NCI-H748 (cell line): ENCODE data around the gene NXPH2.
A peak's percentile ranks its signal among the peaks of the same experiment; 100 is the strongest.
"Not testable (repeated sequence)": the region's sequence is repeated elsewhere in the genome, so short reads cannot be mapped to it uniquely, and the experiment has no call there.

Experiments used
- DNase-seq: peaks from one replicate; lab custom pipeline; 2025; ENCODE audit not compliant: unreplicated experiment; lab: John Stamatoyannopoulos, UW

The NXPH2 gene

DNA sequence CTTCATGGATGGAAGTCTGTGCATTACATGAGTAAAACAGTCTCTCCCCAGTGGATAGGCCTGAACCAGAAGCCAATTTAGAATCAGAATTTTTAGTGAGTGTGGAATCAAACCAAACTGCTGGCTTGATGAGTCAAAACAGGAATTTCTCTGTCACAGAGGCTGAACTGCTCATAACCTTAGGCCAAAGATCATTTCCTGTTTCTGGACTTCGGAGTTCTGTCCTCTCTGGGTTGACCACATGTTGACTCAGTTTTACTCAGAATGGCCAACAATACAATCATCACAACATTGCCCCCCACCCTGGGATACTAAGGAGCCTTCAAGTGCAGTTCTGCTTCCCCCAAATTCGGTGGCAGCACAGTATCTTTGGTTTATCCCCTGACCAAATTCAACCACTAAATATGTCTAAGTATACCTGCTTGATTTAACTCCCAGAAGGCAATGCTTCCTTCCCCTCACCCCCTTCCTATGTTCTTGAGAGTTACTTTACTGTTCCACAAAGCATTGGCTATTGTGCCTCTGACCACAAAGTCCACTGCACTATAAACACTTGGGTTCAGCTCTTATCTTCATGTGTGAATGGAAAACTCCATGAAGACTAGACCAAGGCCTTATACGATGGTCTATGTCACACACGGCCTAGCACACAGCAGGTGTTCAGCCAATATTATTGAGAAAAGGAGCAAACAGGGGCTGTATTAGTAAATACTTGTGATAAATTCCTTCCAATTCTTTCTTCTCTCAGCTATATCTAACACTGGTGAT is 67.8 kb downstream of the NXPH2 start:
- no peak for DNase-seq

DNA sequence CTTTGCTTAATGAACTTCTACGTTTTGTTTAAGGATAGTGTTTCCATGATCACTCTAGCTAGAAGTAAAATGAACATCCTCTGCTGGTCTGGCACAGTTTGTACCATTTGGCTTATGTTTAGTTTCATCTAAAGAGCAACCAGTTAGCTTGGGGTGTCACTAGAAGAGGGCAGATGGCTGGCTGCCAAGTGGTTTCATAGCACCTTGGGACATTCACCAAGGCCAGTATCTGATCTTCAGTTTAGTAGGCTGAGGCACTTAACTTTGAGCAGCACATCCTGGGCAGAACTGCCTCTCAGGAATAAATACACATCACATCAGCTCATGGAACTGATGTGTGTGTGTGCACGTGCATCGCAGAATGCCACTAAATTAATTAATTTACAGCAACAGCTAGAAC is 68.4 kb downstream of the NXPH2 start:
- no peak for DNase-seq

DNA sequence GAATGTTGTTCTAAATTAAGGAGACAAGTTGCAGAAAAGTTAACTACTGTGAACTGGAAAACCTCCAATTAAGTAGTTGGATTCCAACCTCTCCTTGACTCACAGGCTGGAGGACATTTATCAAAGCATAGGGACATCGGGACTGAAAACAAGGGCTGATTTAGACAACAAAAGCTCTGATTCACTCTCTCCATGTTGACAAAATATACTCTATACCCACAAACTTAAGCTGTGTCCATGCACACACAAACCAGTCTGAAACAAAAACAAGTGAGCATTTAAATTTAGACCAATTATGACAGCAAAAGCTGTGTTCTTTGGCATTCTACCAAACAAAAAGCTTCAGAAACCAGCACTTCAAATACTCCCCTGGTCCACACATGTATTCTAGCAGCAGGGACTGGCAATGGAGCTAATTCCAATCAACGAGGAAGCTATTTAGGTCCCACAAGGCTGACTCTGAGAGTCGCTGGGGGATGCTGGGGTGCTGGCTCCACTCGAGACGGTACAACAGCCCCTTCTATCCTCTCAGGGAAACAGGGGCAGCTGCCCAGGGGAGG is 71.4 kb downstream of the NXPH2 start:
- peak; percentile 57 for DNase-seq

DNA sequence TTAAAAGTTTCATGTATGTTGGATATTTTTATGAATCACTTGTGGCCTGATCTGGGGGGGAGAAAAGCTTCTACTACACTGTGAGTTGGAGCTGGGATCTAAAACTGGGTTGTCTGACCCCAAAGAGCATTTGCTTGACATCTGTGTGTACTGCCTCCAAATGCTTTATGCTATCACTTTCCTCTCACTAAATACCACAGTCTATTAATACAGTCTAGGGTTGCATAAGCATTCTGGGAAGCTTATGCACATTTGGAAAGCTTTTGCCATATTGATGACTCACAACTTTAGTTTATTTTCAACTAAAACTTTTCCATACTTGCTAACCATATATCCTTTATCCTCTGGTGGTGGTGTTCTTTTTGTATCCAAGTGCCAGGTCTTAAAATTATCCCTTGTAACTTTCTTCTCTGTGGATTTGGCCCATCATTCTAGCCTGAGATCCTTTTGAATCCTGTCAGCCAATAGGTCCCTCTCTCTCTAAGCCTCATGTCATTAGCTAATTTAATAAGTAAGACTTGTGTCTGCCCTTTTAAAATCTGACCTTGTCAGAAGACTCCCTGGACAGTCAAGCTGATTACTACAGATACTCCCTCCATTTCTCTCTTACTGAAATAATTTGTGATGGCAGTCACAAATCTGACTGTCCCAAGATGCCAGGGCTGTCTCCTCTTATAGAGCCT is 72.7 kb downstream of the NXPH2 start:
- no peak for DNase-seq

DNA sequence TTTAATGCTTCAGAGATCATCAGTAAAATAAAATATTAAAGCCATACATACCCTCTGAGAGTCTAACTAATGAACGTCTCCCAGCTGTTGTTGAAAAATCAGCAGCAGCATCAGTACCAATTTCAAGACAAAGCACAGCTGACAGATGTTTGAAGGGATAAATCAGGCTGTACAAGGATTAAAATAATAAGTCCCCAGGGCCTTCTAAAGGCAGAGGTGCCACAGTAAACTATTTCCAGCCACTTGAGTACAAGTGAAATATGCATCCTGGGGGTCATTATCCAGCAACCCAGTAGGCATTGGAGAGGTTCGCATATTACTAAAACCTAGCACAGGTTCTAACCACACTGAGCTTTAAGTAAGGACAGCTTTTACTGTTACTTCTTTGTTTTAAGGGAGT is 76.9 kb downstream of the NXPH2 start:
- no peak for DNase-seq

DNA sequence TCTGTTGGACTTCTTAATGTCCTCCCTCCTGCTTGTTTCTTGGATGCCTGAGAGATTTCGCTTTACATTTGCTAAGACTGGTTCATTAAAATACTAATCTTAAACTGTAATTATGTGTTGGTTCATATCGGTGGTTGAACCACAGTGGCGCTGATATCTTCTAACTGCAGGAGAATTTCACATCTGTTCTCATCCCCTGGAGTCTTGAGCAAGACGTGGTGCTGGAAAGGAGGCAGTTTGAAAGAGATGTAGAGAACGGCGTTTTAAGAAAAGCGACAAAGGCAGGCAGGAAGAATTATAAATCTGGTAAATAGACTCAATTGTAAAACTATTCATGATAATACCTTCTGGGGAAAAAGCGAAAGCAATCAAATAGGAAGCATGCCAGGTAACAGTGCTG is 79.5 kb downstream of the NXPH2 start:
- DNase-seq, result no peak

DNA sequence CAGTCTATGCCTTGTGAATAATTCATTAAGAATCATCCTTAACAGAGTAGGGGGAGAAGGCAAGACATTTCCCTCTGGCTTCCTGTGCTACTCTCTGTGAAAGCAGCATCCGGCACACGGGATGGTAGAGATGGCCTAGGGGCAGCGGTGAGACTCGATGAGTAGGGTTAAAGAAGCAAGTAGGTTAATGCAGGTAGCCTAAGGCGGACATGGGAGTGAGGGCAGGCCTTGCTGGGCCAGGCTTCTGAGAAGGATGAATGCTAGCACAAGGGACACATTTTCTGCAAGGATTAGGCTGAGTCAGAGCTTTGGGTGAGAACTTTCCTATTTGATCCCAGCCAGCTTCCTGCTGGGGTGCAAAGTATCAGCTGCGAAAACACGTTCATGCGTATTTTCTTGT is 80.8 kb downstream of the NXPH2 start:
- no peak for DNase-seq

DNA sequence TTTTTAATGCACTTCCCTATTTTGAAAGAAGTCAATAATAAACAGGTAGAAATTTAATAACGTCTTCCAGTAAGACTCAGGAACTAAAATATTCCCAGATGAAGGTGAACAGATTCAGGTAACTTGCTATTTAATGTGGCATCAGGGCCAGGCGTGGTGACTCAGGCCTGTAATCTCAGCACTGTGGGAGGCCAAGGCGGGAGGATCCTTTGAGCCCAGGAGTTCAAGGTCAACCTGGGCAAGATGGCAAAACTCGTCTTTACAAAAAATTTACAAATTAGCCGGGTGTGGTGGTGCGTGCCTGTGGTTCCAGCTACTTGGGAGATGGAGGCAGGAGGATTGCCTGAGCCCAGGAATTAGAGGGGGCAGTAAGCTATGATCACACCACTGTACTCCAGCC is 81.8 kb downstream of the NXPH2 start:
- no peak for DNase-seq

DNA sequence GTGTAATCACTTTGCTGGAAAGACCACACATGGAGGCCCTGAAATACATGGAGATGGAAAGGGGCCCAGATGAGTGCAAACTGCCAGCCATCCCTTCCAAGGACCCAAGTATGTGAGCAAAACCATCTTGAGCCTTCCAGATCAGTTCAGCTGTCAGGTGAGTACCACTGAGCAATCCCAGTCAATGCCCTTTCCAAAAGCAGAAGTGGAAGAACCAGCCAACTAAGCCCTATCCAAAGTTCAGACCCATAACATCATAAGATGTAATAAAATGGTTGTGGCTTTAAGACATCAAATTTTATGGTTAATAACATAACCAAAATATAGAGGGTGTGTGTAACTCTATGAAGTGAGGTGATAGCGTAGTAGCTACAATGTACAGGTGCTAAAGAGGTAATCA is 88.5 kb downstream of the NXPH2 start:
- no peak for DNase-seq

DNA sequence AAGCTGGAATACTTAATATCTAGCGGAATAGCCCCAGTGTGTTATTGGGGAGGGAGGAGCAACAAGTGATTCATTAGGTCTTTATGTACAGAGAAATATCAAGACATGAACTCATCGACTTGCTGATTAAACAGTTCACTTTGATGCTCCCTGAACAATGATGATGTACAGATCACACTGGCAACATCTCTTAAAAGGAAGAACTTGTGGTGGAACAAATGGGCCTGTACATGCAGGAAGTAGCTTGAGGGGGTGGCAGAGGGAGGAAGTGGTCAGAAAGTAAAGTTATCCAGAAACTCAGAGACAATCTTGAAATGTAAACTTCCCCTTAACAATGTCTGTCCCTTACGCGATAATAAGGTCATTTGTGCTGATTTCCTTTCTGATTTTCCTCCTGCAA is 90.5 kb downstream of the NXPH2 start:
- no peak for DNase-seq

DNA sequence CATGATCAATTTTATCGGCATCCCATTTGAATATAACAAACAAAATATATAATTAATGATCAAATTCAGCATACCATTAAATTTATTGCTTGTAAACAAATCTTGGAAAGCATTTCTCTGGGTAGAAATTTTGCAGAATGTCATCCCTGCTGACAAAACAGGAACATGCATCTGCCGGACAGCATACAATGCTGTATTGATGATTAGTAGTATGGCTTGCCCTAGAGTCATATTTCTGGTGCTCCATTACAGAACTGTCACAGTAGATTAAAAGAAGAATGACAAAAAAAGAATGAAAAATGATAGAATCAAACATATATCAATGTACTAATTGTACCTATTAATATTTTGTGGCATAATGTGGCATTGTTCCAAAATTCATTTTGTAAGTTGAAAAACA is 98.0 kb downstream of the NXPH2 start:
- no peak for DNase-seq

DNA sequence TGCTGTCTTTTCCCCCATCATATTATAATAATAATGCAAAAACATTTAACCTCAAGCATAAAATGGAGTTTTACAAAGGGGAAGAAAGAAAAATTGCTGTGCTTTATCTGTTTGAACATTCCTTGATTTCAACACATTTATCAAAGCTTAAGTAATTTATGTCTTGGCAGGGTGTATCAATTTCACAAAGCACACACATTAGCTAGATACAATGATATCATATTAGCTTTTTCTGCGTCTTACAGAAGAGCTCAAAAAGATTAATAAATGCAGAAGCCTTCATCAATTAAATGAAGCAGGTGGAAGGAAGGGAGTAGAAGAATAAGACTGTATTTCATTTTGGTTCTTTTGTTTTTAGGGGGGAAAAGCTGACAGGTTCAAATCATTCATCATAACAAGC is 103.0 kb downstream of the NXPH2 start:
- no peak for DNase-seq

DNA sequence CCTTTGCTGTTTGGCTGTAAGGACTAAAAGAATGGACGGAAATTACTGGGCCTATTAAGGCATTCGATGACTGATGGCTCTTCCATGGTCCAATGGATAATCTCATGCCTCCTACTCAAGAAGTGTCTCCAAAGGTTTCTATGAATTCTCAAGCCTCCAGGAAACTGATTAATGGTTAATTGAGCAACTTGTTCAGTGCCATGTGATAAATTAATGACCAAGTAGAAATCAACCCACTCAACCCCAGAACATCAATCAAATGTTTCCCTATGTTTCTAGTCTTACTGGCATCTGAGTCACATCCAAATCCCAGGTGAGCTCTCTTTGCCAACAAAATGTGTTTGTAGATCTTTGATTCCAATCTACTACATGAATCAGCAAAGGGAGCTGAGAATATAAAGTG is 103.6 kb downstream of the NXPH2 start:
- DNase-seq, result no peak

DNA sequence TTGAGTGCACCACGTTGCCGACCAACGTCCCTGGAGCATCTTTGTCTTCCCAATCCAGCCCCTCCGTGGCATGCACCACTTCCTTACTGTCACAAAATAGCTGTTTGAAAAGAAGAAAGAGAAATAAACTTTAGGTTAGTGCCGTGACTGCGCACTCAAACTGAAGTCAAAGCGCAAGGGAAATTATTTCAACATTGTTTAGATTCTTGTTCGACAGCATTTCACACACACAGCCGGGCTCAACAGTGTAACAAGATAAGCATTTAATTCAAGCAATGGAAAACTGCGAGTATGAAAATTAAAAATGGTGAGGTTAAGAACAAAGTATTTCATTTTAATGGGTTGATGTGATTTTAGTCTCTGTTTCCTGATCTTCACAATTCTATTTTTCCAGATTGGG is 108.6 kb downstream of the NXPH2 start:
- DNase-seq, result no peak

DNA sequence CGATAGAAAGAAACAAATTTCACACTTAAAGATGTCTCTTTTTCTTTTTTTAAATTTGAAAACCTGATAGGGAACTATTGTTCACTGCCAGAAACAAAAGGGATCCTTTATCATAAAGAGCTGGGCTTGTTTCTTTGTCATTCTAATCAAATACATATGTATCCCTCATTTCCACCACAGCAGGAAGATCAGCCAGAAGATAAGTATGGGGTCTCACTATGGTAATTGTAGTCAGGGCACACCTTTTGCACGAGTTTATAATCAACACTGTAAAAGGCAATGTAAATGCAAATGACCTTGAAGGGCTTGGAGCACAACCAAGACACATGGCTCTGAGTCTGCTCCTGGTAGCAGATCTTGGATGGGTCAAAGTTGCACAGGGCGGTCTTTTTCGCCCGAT is 109.5 kb downstream of the NXPH2 start:
- DNase-seq, result no peak

DNA sequence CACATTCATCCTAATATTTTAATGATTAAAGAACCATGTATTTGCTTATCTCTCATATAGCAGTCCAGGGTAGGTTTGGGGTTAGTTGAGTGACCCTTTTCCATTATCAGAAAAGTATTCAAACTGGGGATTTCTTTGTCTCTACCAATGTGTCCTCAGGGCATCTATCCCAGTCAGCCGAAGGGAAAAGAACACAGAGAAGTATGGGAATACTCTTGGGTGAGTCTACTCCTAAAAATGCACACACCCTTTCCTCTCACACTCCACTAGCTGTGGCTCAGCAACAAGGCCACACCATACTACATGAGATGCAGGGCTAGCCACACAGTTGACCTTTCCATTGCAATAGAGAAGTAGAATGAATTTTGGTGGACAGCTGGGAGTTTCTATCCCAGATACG is 114.3 kb downstream of the NXPH2 start:
- no peak for DNase-seq

DNA sequence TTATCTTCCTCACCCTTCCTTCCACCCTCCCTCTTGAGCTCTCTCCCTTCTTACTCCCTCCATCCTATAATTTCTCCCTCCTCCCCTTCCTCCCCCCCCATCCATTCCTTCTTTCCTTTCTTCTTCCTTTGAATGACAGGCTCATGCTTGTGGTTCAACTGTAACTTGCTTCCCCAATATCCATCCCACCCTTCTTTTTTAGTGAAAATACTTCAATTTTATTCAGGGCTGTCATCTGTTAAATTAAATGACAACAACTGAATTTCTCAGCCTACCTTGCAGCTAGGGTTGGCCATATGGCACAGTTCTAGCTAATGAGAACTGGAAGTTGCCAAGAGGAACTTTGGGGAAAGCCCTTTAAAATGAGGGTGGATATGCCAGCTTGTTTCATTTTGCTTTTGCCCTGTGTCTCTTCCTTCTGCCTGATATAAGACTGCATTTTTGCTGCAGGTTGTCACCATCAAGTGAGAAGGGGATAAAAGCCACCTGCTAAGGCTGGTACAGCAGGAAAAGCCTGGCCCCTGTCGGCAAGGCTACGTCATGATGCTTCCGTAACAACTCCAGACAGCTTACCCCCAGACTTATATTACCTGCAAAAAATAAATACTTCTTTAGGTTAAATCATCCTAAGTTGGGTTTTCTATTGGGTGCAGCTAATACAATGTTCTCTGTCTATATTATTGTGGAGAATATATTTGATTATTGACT is 121.8 kb downstream of the NXPH2 start:
- peak; percentile 32 for DNase-seq

DNA sequence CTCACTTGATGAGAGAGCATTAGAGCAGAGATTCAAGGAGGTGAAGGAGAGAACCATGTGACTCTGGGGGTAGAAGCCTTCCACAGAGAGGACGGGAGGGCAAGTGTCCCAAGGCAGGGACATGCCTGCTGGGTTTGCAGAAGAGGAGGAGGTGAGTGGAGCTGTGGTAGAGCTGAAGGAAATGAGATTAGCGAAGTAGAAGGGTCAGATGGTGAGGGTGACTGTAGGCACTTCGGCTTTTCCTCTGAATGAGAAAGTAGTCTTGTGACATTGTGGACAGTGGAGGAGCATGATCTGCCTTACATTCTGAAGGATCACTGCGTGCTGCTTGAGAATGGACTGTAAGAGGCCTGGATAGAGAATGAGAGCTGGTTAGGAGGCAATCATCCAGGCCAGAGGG is 126.0 kb downstream of the NXPH2 start:
- DNase-seq, result no peak

DNA sequence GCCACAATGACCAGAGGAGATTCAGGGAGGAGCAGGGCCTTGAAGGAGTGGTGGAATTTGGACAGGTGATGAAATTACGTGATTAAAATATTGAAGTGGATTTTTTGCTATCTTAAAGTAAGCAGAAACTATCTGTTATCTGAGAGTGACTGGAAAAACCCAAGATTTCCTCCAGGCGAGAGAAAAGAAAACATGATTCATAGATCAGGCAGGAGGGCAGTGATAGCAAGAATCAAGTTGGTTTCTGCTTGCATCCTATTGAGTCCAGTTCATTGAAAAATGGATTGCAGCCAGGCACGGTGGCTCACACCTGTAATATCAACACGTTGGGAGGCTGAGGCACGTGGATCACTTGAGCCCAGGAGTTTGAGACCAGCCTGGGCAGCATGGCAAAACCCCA is 127.8 kb downstream of the NXPH2 start:
- DNase-seq, result no peak

DNA sequence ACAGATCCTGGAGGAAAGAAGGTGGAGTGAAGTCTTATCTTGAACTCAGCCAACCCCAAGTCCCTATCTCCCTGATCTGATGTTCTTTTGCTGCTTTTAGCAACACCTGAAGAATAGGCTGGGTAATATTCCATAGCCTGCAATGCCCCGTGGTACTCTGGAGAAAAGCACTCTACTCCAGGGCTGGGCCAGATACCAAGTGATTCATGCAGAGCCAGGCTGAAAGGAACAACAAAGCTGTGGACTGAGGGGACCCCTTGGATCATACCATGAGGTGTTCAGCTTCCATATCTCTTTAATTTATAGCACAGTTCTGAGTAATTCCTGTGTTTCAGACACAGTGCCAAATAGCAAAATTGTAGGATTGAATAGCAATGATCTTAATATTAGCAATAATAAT is 130.6 kb downstream of the NXPH2 start:
- DNase-seq, result no peak

DNA sequence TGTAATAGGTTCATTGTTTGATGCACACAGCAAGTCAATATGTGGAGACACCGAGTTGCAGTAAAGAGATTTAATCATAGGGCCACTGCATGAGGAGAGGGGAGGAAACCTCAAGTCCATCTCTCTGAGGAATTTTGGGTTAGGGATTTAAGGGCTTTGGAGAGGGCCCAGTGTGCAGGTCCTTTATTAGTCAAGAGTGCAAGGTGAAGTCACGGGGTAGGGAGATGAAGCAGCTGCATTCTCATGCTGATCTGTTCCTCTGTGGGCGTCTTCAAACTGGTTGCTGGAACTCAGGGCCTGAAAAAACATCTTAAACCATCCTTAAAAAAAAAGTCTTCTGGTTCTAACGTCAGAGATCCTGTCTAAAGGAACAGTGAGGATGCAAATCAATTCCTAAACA is 131.6 kb downstream of the NXPH2 start:
- no peak for DNase-seq

DNA sequence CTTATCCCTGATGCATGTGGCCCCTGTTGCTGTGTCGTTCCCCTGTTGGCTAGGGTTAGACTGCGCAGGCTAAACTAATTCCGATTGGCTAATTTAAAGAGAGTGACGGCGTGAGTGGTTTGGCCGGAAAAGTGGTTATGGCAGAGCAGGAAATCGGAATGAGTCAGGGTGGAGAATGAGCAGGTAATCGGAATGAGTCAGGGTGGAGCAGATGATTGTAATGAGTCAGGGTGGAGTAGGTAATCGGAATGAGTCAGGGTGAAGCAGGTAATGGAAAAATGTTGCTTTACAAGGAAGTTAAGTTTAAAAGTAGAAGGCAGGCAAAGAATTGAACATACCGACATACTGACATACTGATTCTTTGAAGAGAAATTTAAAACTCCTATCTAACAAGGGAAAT is 135.4 kb downstream of the NXPH2 start:
- not testable (repeated sequence) for DNase-seq
